GM21367 (cell line): ENCODE measurements around the gene HDAC5.
"Not testable (repeated sequence)": the region's sequence is repeated elsewhere in the genome, so short reads cannot be mapped to it uniquely, and the experiment has no call there.

Experiments used
- ATAC-seq: cut with Tn5 transposase; IDR thresholded peaks from one replicate; pipeline ENCODE4 v1.9.1; 2021; ENCODE audit not compliant: unreplicated experiment

HDAC5 gene

GRCh38 chr17:44037471-44037870 is 86.0 kb downstream of the HDAC5 start:
- no peak for ATAC-seq

GRCh38 chr17:44034688-44035087 is 88.8 kb downstream of the HDAC5 start:
- not testable (repeated sequence) for ATAC-seq

GRCh38 chr17:44033861-44034408 is 89.5 kb downstream of the HDAC5 start:
- ATAC-seq: no peak

GRCh38 chr17:44030482-44030881 is 93.0 kb downstream of the HDAC5 start:
- ATAC-seq: no peak

GRCh38 chr17:44029736-44030135 is 93.7 kb downstream of the HDAC5 start:
- no peak for ATAC-seq
